Vagina (tissue), 2 donors: ENCODE results near the gene TTC22. TPM values are rescaled to one million over a fixed set of nuclear protein-coding genes. Genes with fewer than 3 reads are reported as not detected.
A peak's percentile ranks its signal among the peaks of the same experiment; 100 is the strongest.

Experiments used
- DNase-seq, 2 donors: peaks; one replicate each; pipeline ENCODE4 v3.0.0-alpha.2; 2017; ENCODE audit errors: extremely low spot score in 2 of 2
- H3K27ac ChIP-seq: fragments of 200-600 bp; sonication (generic); one replicate; pipeline ENCODE4 v1.5.1; 2019
- H3K27me3 ChIP-seq: fragments of 200-600 bp; sonication (generic); one replicate; pipeline ENCODE4 v1.5.1; 2019
- H3K36me3 ChIP-seq, 2 donors: fragments of 200-600 bp; sonication (generic); one replicate each; pipeline ENCODE4 v1.5.1; 2017 to 2019
- H3K4me1 ChIP-seq: fragments of 200-600 bp; sonication (generic); one replicate; pipeline ENCODE4 v1.5.1; 2019
- H3K4me3 ChIP-seq, 2 donors: fragments of 200-600 bp; sonication (generic); 1 replicate in 1 of 2; 2 replicates in 1 of 2; pipeline ENCODE4 v1.5.1; 2016 to 2019
- H3K9me3 ChIP-seq: fragments of 200-600 bp; sonication (generic); one replicate; pipeline ENCODE4 v1.5.1; 2019
- POLR2A ChIP-seq, 2 donors: fragments of 450-650 bp; IDR thresholded peaks; one replicate each; pipeline ENCODE4 v1.6.1; 2017; ENCODE audit warnings: antibody characterized with exemption in 2 of 2, mild to moderate bottlenecking in 2 of 2, moderate library complexity in 2 of 2
- POLR2AphosphoS5 ChIP-seq, 2 donors: sonication (generic); formaldehyde crosslinking; IDR thresholded peaks; one replicate each; pipeline ENCODE4 v1.9.0; 2017; ENCODE audit warnings: antibody characterized with exemption in 2 of 2, mild to moderate bottlenecking in 2 of 2, low read depth in 1 of 2; ENCODE audit not compliant: insufficient read depth in 1 of 2
- intact Hi-C: fragments of 100-400 bp; cut with DNase I; formaldehyde crosslinking; loops from one replicate; pipeline ENCODE4 v1.15.1; 2023
- total RNA-seq: library from RNA; depleted of rRNA; stranded (reverse); fragments of >200 nt; gene quantifications from one replicate; pipeline ENCODE4 v1.2.3, GENCODE V29; 2016
- TF ChIP-seq, protein P1 (sequence below), 3 experiments: fragments of 450-650 bp in 2 of 3; fragments of 200-600 bp in 1 of 3; sonication (generic) in 1 of 3; IDR thresholded peaks; one replicate each; pipeline ENCODE4 v1.5.1; 2017 to 2019; ENCODE audit warnings: antibody characterized with exemption in 3 of 3, mild to moderate bottlenecking in 2 of 3, moderate library complexity in 2 of 3

The TTC22 gene
- total RNA-seq, 1 donor from 2014 or later: 43.5 TPM

GRCh38 chr1:54805981-54806381 lies 4.9 kb upstream of the TTC22 start:
- no peak overlapping the region for H3K4me3 ChIP-seq
- no peak for DNase-seq
- TF ChIP-seq, protein P1, sequence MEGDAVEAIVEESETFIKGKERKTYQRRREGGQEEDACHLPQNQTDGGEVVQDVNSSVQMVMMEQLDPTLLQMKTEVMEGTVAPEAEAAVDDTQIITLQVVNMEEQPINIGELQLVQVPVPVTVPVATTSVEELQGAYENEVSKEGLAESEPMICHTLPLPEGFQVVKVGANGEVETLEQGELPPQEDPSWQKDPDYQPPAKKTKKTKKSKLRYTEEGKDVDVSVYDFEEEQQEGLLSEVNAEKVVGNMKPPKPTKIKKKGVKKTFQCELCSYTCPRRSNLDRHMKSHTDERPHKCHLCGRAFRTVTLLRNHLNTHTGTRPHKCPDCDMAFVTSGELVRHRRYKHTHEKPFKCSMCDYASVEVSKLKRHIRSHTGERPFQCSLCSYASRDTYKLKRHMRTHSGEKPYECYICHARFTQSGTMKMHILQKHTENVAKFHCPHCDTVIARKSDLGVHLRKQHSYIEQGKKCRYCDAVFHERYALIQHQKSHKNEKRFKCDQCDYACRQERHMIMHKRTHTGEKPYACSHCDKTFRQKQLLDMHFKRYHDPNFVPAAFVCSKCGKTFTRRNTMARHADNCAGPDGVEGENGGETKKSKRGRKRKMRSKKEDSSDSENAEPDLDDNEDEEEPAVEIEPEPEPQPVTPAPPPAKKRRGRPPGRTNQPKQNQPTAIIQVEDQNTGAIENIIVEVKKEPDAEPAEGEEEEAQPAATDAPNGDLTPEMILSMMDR (IDR thresholded peaks at IDR 0.05): no peak
- TF ChIP-seq POLR2A (IDR thresholded peaks at IDR 0.05) (no peak), POLR2AphosphoS5 (IDR thresholded peaks at IDR 0.05; ENCODE audit: insufficient read depth in 1 of 2, low read depth in 1 of 2) (no peak)
- intact Hi-C loops: loop anchor here (10.0 kb wide), 1 partner anchor 731 kb away; no protein-coding TSS in a partner anchor
- no peak overlapping the region for H3K27ac ChIP-seq
- no peaks in the 10 kb centered on the region for H3K9me3 ChIP-seq
- no peaks in the 10 kb centered on the region for H3K36me3 ChIP-seq
- no peaks in the 10 kb centered on the region for H3K27me3 ChIP-seq
- H3K4me1 ChIP-seq: peaks cover 19% of the 10 kb centered on the region

- no peak for TF ChIP-seq POLR2AphosphoS5 (IDR thresholded peaks at IDR 0.05; ENCODE audit: insufficient read depth in 1 of 2, low read depth in 1 of 2)
- TF ChIP-seq POLR2A (IDR thresholded peaks at IDR 0.05): no peak
- TF ChIP-seq, protein P1 (IDR thresholded peaks at IDR 0.05): no peak
- Histone ChIP-seq H3K4me1 (peaks cover 24% of the 10 kb centered on the region), H3K4me3 (no peak overlapping the region), H3K9me3 (no peaks in the 10 kb centered on the region), H3K27ac (no peak overlapping the region), H3K27me3 (no peaks in the 10 kb centered on the region), H3K36me3 (no peaks in the 10 kb centered on the region)
- no peak for DNase-seq
- intact Hi-C loops: loop anchor here (10.0 kb wide), 1 partner anchor 731 kb away; no protein-coding TSS in a partner anchor
Measured at GRCh38 chr1:54805466-54805865, 4.3 kb upstream of the TTC22 start.

GRCh38 chr1:54804471-54805132 lies 3.5 kb upstream of the TTC22 start:
- Histone ChIP-seq H3K4me1 (peaks cover 26% of the 10 kb centered on the region), H3K4me3 (no peak overlapping the region), H3K36me3 (no peaks in the 10 kb centered on the region), H3K27me3 (no peaks in the 10 kb centered on the region), H3K9me3 (no peaks in the 10 kb centered on the region), H3K27ac (no peak overlapping the region)
- no peak for TF ChIP-seq POLR2A (IDR thresholded peaks at IDR 0.05)
- no peak for DNase-seq
- intact Hi-C loops: loop anchor here (10.0 kb wide), 1 partner anchor 730 kb away; no protein-coding TSS in a partner anchor

DNA sequence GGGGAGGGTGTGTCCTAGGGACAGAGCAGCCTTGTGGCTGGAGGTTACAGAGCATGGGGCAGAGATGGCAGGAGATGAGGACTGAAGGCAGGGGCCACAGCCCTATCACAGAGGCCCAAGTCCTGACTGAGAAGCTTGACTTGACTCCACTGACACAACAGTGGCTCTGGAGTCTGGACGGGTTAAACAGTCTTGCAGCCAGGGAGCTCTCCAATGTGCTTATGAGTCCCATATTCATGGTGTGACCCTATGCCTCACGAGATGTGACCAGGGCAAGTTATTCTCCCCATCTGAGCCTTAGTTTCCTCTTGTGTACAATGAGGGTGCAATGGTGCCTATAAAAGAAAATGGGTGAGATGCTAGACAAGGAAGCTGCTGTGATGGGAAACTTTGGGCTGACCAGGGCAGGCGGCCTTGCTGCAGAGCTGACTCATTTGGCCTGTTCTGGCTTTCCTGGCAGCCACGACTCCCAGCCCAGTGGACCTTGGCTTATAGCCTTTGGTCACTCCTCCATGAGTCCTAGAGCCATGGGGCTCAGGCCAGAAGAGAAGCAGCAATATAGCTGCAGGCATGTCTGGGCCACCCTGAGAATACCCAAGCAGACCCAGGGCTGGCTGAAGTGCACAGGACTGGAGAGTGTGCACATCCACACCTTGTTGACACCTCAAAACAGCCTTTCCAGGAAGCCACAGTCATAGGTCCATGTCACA lies 2.8 kb upstream of the TTC22 start:
- Histone ChIP-seq H3K27ac (no peak overlapping the region), H3K36me3 (no peaks in the 10 kb centered on the region), H3K4me3 (no peak overlapping the region), H3K27me3 (no peaks in the 10 kb centered on the region), H3K9me3 (no peaks in the 10 kb centered on the region), H3K4me1 (peaks cover 31% of the 10 kb centered on the region)
- intact Hi-C loops: loop anchor here (10.0 kb wide), 1 partner anchor 729 kb away; no protein-coding TSS in a partner anchor
- DNase-seq: no peak
- TF ChIP-seq POLR2AphosphoS5 (IDR thresholded peaks at IDR 0.05; ENCODE audit: insufficient read depth in 1 of 2, low read depth in 1 of 2): peak in 1 of 2 donors; percentile 12
- TF ChIP-seq, protein P1 (IDR thresholded peaks at IDR 0.05): no peak

DNA sequence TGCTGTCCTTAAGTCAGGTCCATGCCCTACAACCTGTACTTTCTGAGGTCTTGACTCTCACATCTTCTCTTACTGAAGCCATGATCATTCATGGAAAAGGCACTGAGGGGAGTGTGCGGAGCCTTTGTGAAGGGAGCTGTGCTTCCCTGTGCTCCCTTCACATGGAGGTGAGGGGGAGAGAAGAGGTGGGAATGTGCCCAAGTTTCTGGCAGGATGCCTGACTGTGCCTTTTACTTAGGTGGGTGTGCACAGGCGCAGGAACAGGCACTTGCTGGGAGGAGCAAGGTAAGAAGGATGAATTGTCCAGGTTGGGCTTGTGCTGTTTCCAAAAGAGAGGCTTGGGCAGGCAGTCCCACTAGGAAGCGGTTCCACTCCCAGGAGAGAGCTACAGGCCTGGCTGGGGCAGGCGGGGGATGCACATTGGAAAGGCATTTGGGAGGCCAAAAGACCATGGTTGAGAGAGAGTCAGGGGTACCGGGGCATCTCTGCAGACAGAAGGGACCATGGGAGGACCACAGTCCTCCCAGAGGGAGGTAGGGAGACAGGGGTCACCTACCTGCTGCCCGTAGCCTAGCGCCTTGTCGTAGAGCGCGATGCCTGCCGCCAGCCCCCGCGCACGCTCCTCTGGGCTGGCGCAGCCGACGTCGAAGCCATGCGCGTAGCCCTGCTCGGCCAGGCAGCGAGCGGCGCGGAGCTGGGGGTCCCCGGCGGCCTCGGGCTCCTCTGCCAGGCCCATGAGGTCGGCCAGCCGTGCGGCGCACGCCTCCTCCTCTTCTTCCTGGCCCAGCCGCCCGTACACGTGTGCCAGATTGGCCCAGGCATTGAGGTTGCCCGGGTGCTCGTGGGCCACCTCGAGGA lies 853 bp downstream of the TTC22 start:
- intact Hi-C loops: loop anchor here (10.0 kb wide), 1 partner anchor 725 kb away; no protein-coding TSS in a partner anchor
- Histone ChIP-seq H3K27ac (peak overlapping the region; percentile 55), H3K9me3 (no peaks in the 10 kb centered on the region), H3K4me1 (peaks cover 38% of the 10 kb centered on the region), H3K36me3 (no peaks in the 10 kb centered on the region), H3K27me3 (no peaks in the 10 kb centered on the region), H3K4me3 (peak overlapping the region; percentile 48 to 51)
- no peak for DNase-seq
- TF ChIP-seq POLR2A (IDR thresholded peaks at IDR 0.05) (no peak), POLR2AphosphoS5 (IDR thresholded peaks at IDR 0.05; ENCODE audit: insufficient read depth in 1 of 2, low read depth in 1 of 2) (no peak)
- TF ChIP-seq, protein P1 (IDR thresholded peaks at IDR 0.05): no peak
